GM06990 (cell line): Measurements from ENCODE around the gene B3GALT5.

Experiments used
- DNase-seq: peaks from one replicate; pipeline ENCODE4 v3.0.0-alpha.2; 2011; ENCODE audit not compliant: insufficient read length; ENCODE audit errors: extremely low read depth
- H3K27me3 ChIP-seq: replicated peaks from 2 replicates; pipeline ENCODE4 v1.6.0; 2011; ENCODE audit warnings: low read length; ENCODE audit not compliant: control insufficient read depth, insufficient read depth
- H3K36me3 ChIP-seq: 2 replicates; pipeline ENCODE4 v1.5.1; 2011; ENCODE audit warnings: low read length; ENCODE audit not compliant: control insufficient read depth, insufficient read depth
- H3K4me3 ChIP-seq: replicated peaks from 2 replicates; pipeline ENCODE4 v1.5.1; 2011; ENCODE audit warnings: low read depth, mild to moderate bottlenecking, control low read depth, low read length
- CTCF ChIP-seq: IDR thresholded peaks from 2 replicates; pipeline ENCODE4 v1.5.1; 2011; ENCODE audit warnings: low read length, control low read depth, mild to moderate bottlenecking, inconsistent platforms; ENCODE audit not compliant: insufficient read depth, poor library complexity, severe bottlenecking

Gene B3GALT5

GRCh38 chr21:39655589-39655988, 42.8 kb downstream of the B3GALT5 start:
- Histone ChIP-seq H3K4me3 (no peak overlapping the region), H3K27me3 (no peaks in the 10 kb centered on the region), H3K36me3 (no peaks in the 10 kb centered on the region)
- no peak for TF ChIP-seq CTCF
- DNase-seq, result no peak

- Histone ChIP-seq H3K36me3 (no peaks in the 10 kb centered on the region), H3K27me3 (no peaks in the 10 kb centered on the region), H3K4me3 (no peak overlapping the region)
- TF ChIP-seq CTCF, result no peak
- no peak for DNase-seq
Measured at GRCh38 chr21:39656209-39656608, 43.5 kb downstream of the B3GALT5 start.

GRCh38 chr21:39657091-39657689, 44.5 kb downstream of the B3GALT5 start:
- no peak overlapping the region for H3K4me3 ChIP-seq
- H3K27me3 ChIP-seq, result no peaks in the 10 kb centered on the region
- DNase-seq, result no peak
- no peaks in the 10 kb centered on the region for H3K36me3 ChIP-seq
- no peak for TF ChIP-seq CTCF

GRCh38 chr21:39658066-39658465, 45.3 kb downstream of the B3GALT5 start:
- no peaks in the 10 kb centered on the region for H3K36me3 ChIP-seq

GRCh38 chr21:39659070-39659815, 46.5 kb downstream of the B3GALT5 start:
- no peak for DNase-seq
- no peaks in the 10 kb centered on the region for H3K27me3 ChIP-seq
- no peak overlapping the region for H3K4me3 ChIP-seq
- no peak for TF ChIP-seq CTCF
- no peaks in the 10 kb centered on the region for H3K36me3 ChIP-seq

More at GRCh38 chr21:39658066-39658465, 45.3 kb downstream of the B3GALT5 start:
- H3K27me3 ChIP-seq, result no peaks in the 10 kb centered on the region
- H3K4me3 ChIP-seq, result no peak overlapping the region
- no peak for TF ChIP-seq CTCF
- DNase-seq, result no peak
